OCI-LY7 (cell line): ENCODE results near the gene FBXW11. TPM values are rescaled to one million over a fixed set of nuclear protein-coding genes. Genes with fewer than 3 reads are reported as not detected.

Experiments
- BruUV-seq: library from RNA; stranded (reverse); fragments of 400-500 nt; replicated peaks from 2 replicates; lab custom pipeline; 2021; lab: Mats Ljungman, UMichigan
- CTCF ChIA-PET: fragments of 300-600 bp; sonication (Branson Sonifier 250); formaldehyde crosslinking; loops from one replicate; lab custom pipeline; 2022; ENCODE audit warnings: antibody characterized with exemption; ENCODE audit not compliant: unreplicated experiment; lab: Charles Lee
- POLR2A ChIA-PET: fragments of 300-600 bp; sonication (Branson Sonifier 250); formaldehyde crosslinking; loops from one replicate; lab custom pipeline; 2022; ENCODE audit warnings: antibody characterized with exemption; lab: Charles Lee
- DNase-seq: peaks from one replicate; pipeline ENCODE4 v3.0.0-alpha.2; 2015; ENCODE audit warnings: low spot score
- H2AFZ ChIP-seq: fragments of 200-600 bp; sonication (generic), shearing (Covaris generic); 2 replicates; pipeline ENCODE4 v1.6.1; 2014; ENCODE audit warnings: mild to moderate bottlenecking, antibody characterized with exemption, low read length, moderate library complexity
- H3K27ac ChIP-seq: fragments of 200-600 bp; sonication (generic); 2 replicates; pipeline ENCODE4 v1.5.1; 2014; ENCODE audit warnings: mixed run types, low read depth, mild to moderate bottlenecking, moderate library complexity, low read length, inconsistent platforms; ENCODE audit not compliant: poor library complexity, severe bottlenecking
- H3K36me3 ChIP-seq: fragments of 200-600 bp; sonication (generic); 2 replicates; pipeline ENCODE4 v1.6.1; 2014; ENCODE audit warnings: mild to moderate bottlenecking, antibody characterized with exemption, low read length, moderate library complexity, mixed read lengths; ENCODE audit not compliant: insufficient read depth
- H3K4me1 ChIP-seq: fragments of 200-600 bp; sonication (generic); 2 replicates; pipeline ENCODE4 v1.5.1; 2014; ENCODE audit warnings: mild to moderate bottlenecking, low read length; ENCODE audit not compliant: insufficient read depth, poor library complexity, severe bottlenecking
- H3K4me2 ChIP-seq: fragments of 200-600 bp; sonication (generic); 2 replicates; pipeline ENCODE4 v1.6.1; 2014; ENCODE audit warnings: mild to moderate bottlenecking, low read length
- H3K4me3 ChIP-seq: fragments of 200-600 bp; sonication (generic); 2 replicates; pipeline ENCODE4 v1.5.1; 2014; ENCODE audit warnings: mild to moderate bottlenecking, low read depth, low read length; ENCODE audit not compliant: poor library complexity, severe bottlenecking
- H3K79me2 ChIP-seq: fragments of 200-600 bp; sonication (generic); 2 replicates; pipeline ENCODE4 v1.6.1; 2016; ENCODE audit warnings: low read depth, mild to moderate bottlenecking, low read length, moderate library complexity, mixed read lengths; ENCODE audit not compliant: insufficient read depth
- H3K9me2 ChIP-seq: fragments of 200-600 bp; sonication (generic); 2 replicates; pipeline ENCODE4 v1.6.1; 2016; ENCODE audit warnings: mild to moderate bottlenecking, low read length, mixed read lengths; ENCODE audit not compliant: insufficient read depth
- H3K9me3 ChIP-seq: fragments of 200-600 bp; sonication (generic); 2 replicates; pipeline ENCODE4 v1.6.1; 2014; ENCODE audit warnings: mild to moderate bottlenecking, mixed run types, low read length, mixed read lengths
- H4K20me1 ChIP-seq: fragments of 200-600 bp; sonication (generic); 2 replicates; pipeline ENCODE4 v1.6.1; 2014; ENCODE audit warnings: mild to moderate bottlenecking, antibody characterized with exemption, low read length, moderate library complexity, mixed read lengths; ENCODE audit not compliant: insufficient read depth
- CTCF ChIP-seq: fragments of 200-600 bp; sonication (generic); conservative IDR thresholded peaks from 2 replicates; pipeline ENCODE4 v1.5.1; 2014; ENCODE audit warnings: mild to moderate bottlenecking, antibody characterized with exemption, low read length, moderate library complexity, mixed read lengths
- EZH2phosphoT487 ChIP-seq: fragments of 200-600 bp; sonication (generic); IDR thresholded peaks from 2 replicates; pipeline ENCODE4 v1.6.1; 2018; ENCODE audit warnings: low read depth, borderline replicate concordance, mild to moderate bottlenecking, mixed run types, antibody characterized with exemption, low read length, moderate library complexity, mixed read lengths
- intact Hi-C: fragments of 100-400 bp; cut with micrococcal nuclease; formaldehyde crosslinking; loops from one replicate; pipeline ENCODE4 v1.10.0; 2022; ENCODE audit not compliant: unreplicated experiment
- total RNA-seq, 2 experiments: library from RNA; depleted of rRNA in 1 of 2; stranded (reverse); fragments of >200 nt in 1 of 2; shearing (Covaris generic) in 1 of 2; gene quantifications; 2 replicates each; pipeline ENCODE4 v1.2.3, GENCODE V29; 2014 to 2022

FBXW11 gene
- total RNA-seq, 2 experiments from 2014 or later: 33.0 to 51.5 TPM

GRCh38 chr5:172045315-172045632 is 38.8 kb upstream of the FBXW11 start:
- Histone ChIP-seq H3K9me3 (no peaks in the 10 kb centered on the region), H3K4me1 (peaks cover 3% of the 10 kb centered on the region), H2AFZ (no peak overlapping the region), H3K79me2 (no peaks in the 10 kb centered on the region), H3K9me2 (no peaks in the 10 kb centered on the region), H4K20me1 (no peaks in the 10 kb centered on the region), H3K36me3 (peaks cover 27% of the 10 kb centered on the region), H3K27ac (no peak overlapping the region), H3K4me2 (no peak overlapping the region), H3K4me3 (no peak overlapping the region)
- DNase-seq: no peak
- BruUV-seq: no TSS peak
- ChIA-PET POLR2A (interaction anchor here (0.7 kb wide), 1 partner anchor 143 kb away, joined by 4 read pairs; no protein-coding TSS in a partner anchor), CTCF (no interaction called here)
- no peak for TF ChIP-seq CTCF
- no peak for TF ChIP-seq EZH2phosphoT487
- intact Hi-C loops: no loop called here

GRCh38 chr5:172044631-172045314 is 38.3 kb upstream of the FBXW11 start:
- no peaks in the 10 kb centered on the region for H3K9me2 ChIP-seq
- DNase-seq: no peak
- peaks cover 5% of the 10 kb centered on the region for H3K4me1 ChIP-seq
- H3K27ac ChIP-seq: no peak overlapping the region
- no peak overlapping the region for H3K4me2 ChIP-seq
- TF ChIP-seq CTCF (0 out of 2 replicates have a peak, but pooled peaks have one; percentile 16), EZH2phosphoT487 (no peak)
- no peak overlapping the region for H2AFZ ChIP-seq
- H3K9me3 ChIP-seq: no peaks in the 10 kb centered on the region
- H3K4me3 ChIP-seq: no peak overlapping the region
- peaks cover 22% of the 10 kb centered on the region for H3K36me3 ChIP-seq
- no peaks in the 10 kb centered on the region for H3K79me2 ChIP-seq
- intact Hi-C loops: loop anchor here (5.0 kb wide), 2 partner anchors 557 to 627 kb away; partner anchors contain the start of gene FGF18
- H4K20me1 ChIP-seq: no peaks in the 10 kb centered on the region
- ChIA-PET POLR2A (interaction anchor here (0.5 to 0.7 kb wide), 2 partner anchors 15 to 144 kb away, joined by 4 read pairs; no protein-coding TSS in a partner anchor), CTCF (no interaction called here)
- BruUV-seq: no TSS peak

- peaks cover 5% of the 10 kb centered on the region for H3K4me1 ChIP-seq
- CTCF ChIA-PET: no interaction called here
- no peak overlapping the region for H3K4me2 ChIP-seq
- POLR2A ChIA-PET: interaction anchor here (1.0 kb wide), 1 partner anchor 131 kb away, joined by 4 read pairs; no protein-coding TSS in a partner anchor
- H4K20me1 ChIP-seq: no peaks in the 10 kb centered on the region
- H3K79me2 ChIP-seq: no peaks in the 10 kb centered on the region
- H3K27ac ChIP-seq: no peak overlapping the region
- DNase-seq: no peak
- no peak overlapping the region for H3K4me3 ChIP-seq
- no peaks in the 10 kb centered on the region for H3K9me3 ChIP-seq
- BruUV-seq: TSS peak; percentile 56
- H3K36me3 ChIP-seq: peaks cover 18% of the 10 kb centered on the region; the same call in 1 of the 2 replicates
- TF ChIP-seq CTCF (no peak), EZH2phosphoT487 (no peak)
- intact Hi-C loops: loop anchor here (5.0 kb wide), 2 partner anchors 557 to 627 kb away; partner anchors contain the start of gene FGF18
- no peaks in the 10 kb centered on the region for H3K9me2 ChIP-seq
- no peak overlapping the region for H2AFZ ChIP-seq
These were observed 37.4 kb upstream of the FBXW11 start for GRCh38 chr5:172043865-172044264.
